Kidney (tissue), 14 donors: ENCODE measurements around the gene LASP1. TPM values are rescaled to one million over a fixed set of nuclear protein-coding genes. Genes with fewer than 3 reads are reported as not detected.
"Not testable (repeated sequence)": the region's sequence is repeated elsewhere in the genome, so short reads cannot be mapped to it uniquely, and the experiment has no call there.

Experiments
- DNase-seq, 5 donors: peaks; one replicate each; pipeline ENCODE4 v3.0.0-alpha.2; 2013 to 2020
- FAIRE-seq: peaks from 2 replicates; lab custom pipeline; 2012; peaks lifted over from hg19 to GRCh38; lab: Jason Lieb, UNC
- H3K27ac ChIP-seq, 2 donors: one replicate each; pipeline ENCODE4 v1.7.0; 2013; ENCODE audit warnings: low read depth in 2 of 2, low read length in 2 of 2, inconsistent platforms in 1 of 2
- H3K27me3 ChIP-seq: one replicate; pipeline ENCODE4 v1.7.1; 2013; ENCODE audit warnings: low read length, inconsistent platforms; ENCODE audit not compliant: control insufficient read depth, insufficient read depth
- H3K36me3 ChIP-seq, 3 donors: one replicate each; pipeline versions ENCODE4 v1.7.0 to v1.7.1; 2013; ENCODE audit warnings: low read length in 3 of 3, control low read depth in 1 of 3, inconsistent platforms in 1 of 3; ENCODE audit not compliant: insufficient read depth in 3 of 3, control insufficient read depth in 2 of 3
- H3K4me1 ChIP-seq, 3 donors: one replicate each; pipeline versions ENCODE4 v1.7.0 to v1.7.1; 2013; ENCODE audit warnings: low read length in 3 of 3, inconsistent platforms in 1 of 3, low read depth in 1 of 3; ENCODE audit not compliant: control insufficient read depth in 2 of 3, insufficient read depth in 2 of 3
- H3K4me3 ChIP-seq, 3 donors: one replicate each; pipeline versions ENCODE4 v1.7.0 to v1.8.1; 2013; ENCODE audit warnings: low read length in 3 of 3, control low read depth in 1 of 3, inconsistent platforms in 1 of 3
- H3K9ac ChIP-seq, 3 donors: one replicate each; pipeline versions ENCODE4 v1.7.0 to v1.7.1; 2013; ENCODE audit warnings: low read length in 3 of 3, control low read depth in 1 of 3, inconsistent platforms in 1 of 3
- H3K9me3 ChIP-seq, 3 donors: one replicate each; pipeline versions ENCODE4 v1.7.0 to v1.7.1; 2013; ENCODE audit warnings: low read length in 3 of 3, control low read depth in 1 of 3, inconsistent platforms in 1 of 3; ENCODE audit not compliant: control insufficient read depth in 2 of 3, insufficient read depth in 1 of 3
- CTCF ChIP-seq: IDR thresholded peaks from 3 replicates; pipeline ENCODE4 v1.5.1; 2012; ENCODE audit warnings: mild to moderate bottlenecking, moderate library complexity, borderline replicate concordance; ENCODE audit not compliant: insufficient read depth; ENCODE audit errors: extremely low read depth
- intact Hi-C: fragments of 100-400 bp; cut with DNase I; formaldehyde crosslinking; loops from one replicate; pipeline ENCODE4 v1.11.1; 2022
- polyA plus RNA-seq: library from polyadenylated mRNA; stranded (reverse); fragments of 350-450 nt; fragmentation: Illumina TruSeq; extraction: RNeasy Lipid Tissue Mini Kit (QIAGEN cat#74804); gene quantifications from one replicate; pipeline ENCODE4 v1.2.3, GENCODE V29; 2014; ENCODE audit warnings: low read depth, low replicate concordance; ENCODE audit not compliant: insufficient read depth
- total RNA-seq: library from RNA; stranded (reverse); fragmentation: NEBNext Ultra II Directional; extraction: Animal tissue kit (Norgen Biotek cat#: 25700); gene quantifications from one replicate; pipeline ENCODE4 v1.2.1, GENCODE V29; 2021
- donor health status: control.
- donor health status: control.
- donor health status: control.
- donor health status: control.
- donor health status: control.
- donor health status: DM: yes; HTN: yes; CAD: no.
- donor health status: Normal renal cell carcinoma (clear cell type).

Gene LASP1
- total and polyA plus RNA-seq, 2 donors from 2014 or later, result 62.5 to 138 TPM

- FAIRE-seq (no peak), DNase-seq (peak in 1 of 5 donors; percentile 32)
- H3K4me1 ChIP-seq, result peaks cover 0 to 22% (median 0%) of the 10 kb centered on the region in 3 donors
- no peak for TF ChIP-seq CTCF
- intact Hi-C loops, result no loop called here
- H3K36me3 ChIP-seq, result peaks cover 5 to 38% (median 25%) of the 10 kb centered on the region in 3 donors
- H3K27me3 ChIP-seq, result no peaks in the 10 kb centered on the region
- peak overlapping the region; percentile 94 to 97 (median 94) for H3K4me3 ChIP-seq
- H3K27ac ChIP-seq, result peak overlapping the region; percentile 96 to 99
- H3K9ac ChIP-seq, result peak overlapping the region; percentile 95 to 97 (median 95)
- no peaks in the 10 kb centered on the region for H3K9me3 ChIP-seq
Measured at GRCh38 chr17:38852771-38853291, 17.0 kb upstream of the LASP1 start.

GRCh38 chr17:38853292-38854219 lies 16.3 kb upstream of the LASP1 start, which contains the start of gene RPL23:
Gene RPL23 (minus strand): TSS chr17:38853721. CDS start chr17:38853710, 11 bp downstream.
- intact Hi-C loops, result no loop called here
- peak within 1 kb of the TSS; percentile 94 to 97 (median 94) for H3K4me3 ChIP-seq
- FAIRE-seq (peak; percentile 66), DNase-seq (peak; percentile 97 to 99 (median 98))
- H3K27me3 ChIP-seq, result no peaks in the 10 kb centered on the region
- H3K9ac ChIP-seq, result peak within 1 kb of the TSS; percentile 95 to 98 (median 97)
- TF ChIP-seq CTCF, result no peak
- no peaks in the 10 kb centered on the region for H3K9me3 ChIP-seq
- peaks cover 0 to 22% (median 0%) of the 10 kb centered on the region in 3 donors for H3K4me1 ChIP-seq
- H3K27ac ChIP-seq, result peak within 1 kb of the TSS; percentile 96 to 99
- peaks cover 5 to 33% (median 21%) of the 10 kb centered on the region in 3 donors for H3K36me3 ChIP-seq

- H3K9me3 ChIP-seq, H3K9ac ChIP-seq, H3K27ac ChIP-seq, H3K27me3 ChIP-seq, H3K4me3 ChIP-seq, intact Hi-C loops, FAIRE-seq, DNase-seq: not testable (repeated sequence)
- Histone ChIP-seq H3K36me3 (peaks cover 4 to 19% (median 13%) of the 10 kb centered on the region in 3 donors), H3K4me1 (peaks cover 0 to 22% (median 0%) of the 10 kb centered on the region in 3 donors)
Measured at GRCh38 chr17:38855101-38855714, 14.7 kb upstream of the LASP1 start.
